H9 (cell line): ENCODE measurements around the gene AFG1L. TPM values are rescaled to one million over a fixed set of nuclear protein-coding genes. Genes with fewer than 3 reads are reported as not detected.

Source experiments
- DNase-seq: peaks from one replicate; pipeline ENCODE4 v3.0.0-alpha.2; 2017
- H2AFZ ChIP-seq: one replicate; pipeline ENCODE4 v1.6.1; 2013; ENCODE audit warnings: mild to moderate bottlenecking, low read length, control low read depth, moderate library complexity
- H2AK5ac ChIP-seq: 2 replicates; pipeline ENCODE4 v1.6.1; 2013; ENCODE audit warnings: low read length, control low read depth, mixed read lengths; ENCODE audit not compliant: insufficient read length
- H2BK120ac ChIP-seq: one replicate; pipeline ENCODE4 v1.6.1; 2013; ENCODE audit warnings: low read depth, mild to moderate bottlenecking, low read length, control low read depth, inconsistent platforms; ENCODE audit not compliant: poor library complexity, severe bottlenecking
- H2BK12ac ChIP-seq: 2 replicates; pipeline ENCODE4 v1.6.1; 2013; ENCODE audit warnings: low read length, control low read depth, mixed read lengths, low read depth; ENCODE audit not compliant: insufficient read length
- H2BK15ac ChIP-seq: 2 replicates; pipeline ENCODE4 v1.6.1; 2013; ENCODE audit warnings: low read depth, low read length, control low read depth
- H2BK20ac ChIP-seq: one replicate; pipeline ENCODE4 v1.6.1; 2013; ENCODE audit warnings: low read depth, mild to moderate bottlenecking, low read length, control low read depth, inconsistent platforms; ENCODE audit not compliant: poor library complexity, severe bottlenecking
- H2BK5ac ChIP-seq: 2 replicates; pipeline ENCODE4 v1.6.1; 2013; ENCODE audit warnings: low read length, control low read depth, mixed read lengths; ENCODE audit not compliant: insufficient read length
- H3K14ac ChIP-seq: 2 replicates; pipeline ENCODE4 v1.6.1; 2013; ENCODE audit warnings: low read length, control low read depth; ENCODE audit not compliant: insufficient read depth
- H3K18ac ChIP-seq: 2 replicates; pipeline ENCODE4 v1.6.1; 2013; ENCODE audit warnings: low read depth, mild to moderate bottlenecking, mixed read lengths, low read length, control low read depth; ENCODE audit not compliant: insufficient read length
- H3K23ac ChIP-seq: 2 replicates; pipeline ENCODE4 v1.6.1; 2013; ENCODE audit warnings: low read length, control low read depth, mixed read lengths, low read depth; ENCODE audit not compliant: insufficient read length
- H3K23me2 ChIP-seq: 2 replicates; pipeline ENCODE4 v1.6.1; 2013; ENCODE audit warnings: low read depth, mild to moderate bottlenecking, mixed read lengths, low read length, control low read depth; ENCODE audit not compliant: insufficient read length, poor library complexity, severe bottlenecking
- H3K27ac ChIP-seq: 2 replicates; pipeline ENCODE4 v1.5.1; 2013; ENCODE audit warnings: low read length, control low read depth, mixed read lengths, low read depth; ENCODE audit not compliant: insufficient read length
- H3K27me3 ChIP-seq: 2 replicates; pipeline ENCODE4 v1.6.1; 2013; ENCODE audit warnings: low read length, control low read depth, inconsistent platforms; ENCODE audit not compliant: insufficient read depth
- H3K4ac ChIP-seq: 2 replicates; pipeline ENCODE4 v1.6.1; 2013; ENCODE audit warnings: low read depth, mild to moderate bottlenecking, control low read depth, inconsistent platforms, low read length, moderate library complexity
- H3K4me1 ChIP-seq: 2 replicates; pipeline ENCODE4 v1.6.1; 2013; ENCODE audit warnings: low read length, control low read depth, inconsistent platforms; ENCODE audit not compliant: insufficient read depth
- H3K4me2 ChIP-seq: 2 replicates; pipeline ENCODE4 v1.6.1; 2013; ENCODE audit warnings: low read length, control low read depth, mixed read lengths; ENCODE audit not compliant: insufficient read length, insufficient read depth
- H3K56ac ChIP-seq: 2 replicates; pipeline ENCODE4 v1.6.1; 2013; ENCODE audit warnings: low read depth, mild to moderate bottlenecking, mixed read lengths, low read length, control low read depth; ENCODE audit not compliant: insufficient read length
- H3K79me1 ChIP-seq: 2 replicates; pipeline ENCODE4 v1.6.1; 2013; ENCODE audit warnings: low read depth, mild to moderate bottlenecking, moderate library complexity, low read length, control low read depth, inconsistent platforms; ENCODE audit not compliant: insufficient read depth, poor library complexity, severe bottlenecking
- H3K79me2 ChIP-seq: 2 replicates; pipeline ENCODE4 v1.6.1; 2013; ENCODE audit warnings: low read length, control low read depth, inconsistent platforms; ENCODE audit not compliant: insufficient read depth
- H3K9ac ChIP-seq: 2 replicates; pipeline ENCODE4 v1.6.1; 2013; ENCODE audit warnings: low read length, control low read depth, mixed read lengths; ENCODE audit not compliant: insufficient read length; ENCODE audit errors: extremely low read depth
- H3K9me3 ChIP-seq: one replicate; pipeline ENCODE4 v1.6.1; 2013; ENCODE audit warnings: low read depth, low read length, inconsistent platforms; ENCODE audit not compliant: control insufficient read depth
- H3T11ph ChIP-seq: one replicate; pipeline ENCODE4 v1.6.1; 2013; ENCODE audit warnings: mild to moderate bottlenecking, low read length, control low read depth, inconsistent platforms
- H4K20me1 ChIP-seq: one replicate; pipeline ENCODE4 v1.6.1; 2013; ENCODE audit not compliant: control insufficient read depth, insufficient read length, insufficient read depth
- H4K5ac ChIP-seq: 2 replicates; pipeline ENCODE4 v1.6.1; 2013; ENCODE audit warnings: low read depth, mild to moderate bottlenecking, mixed read lengths, low read length, control low read depth; ENCODE audit not compliant: insufficient read length
- H4K8ac ChIP-seq: replicated peaks from 2 replicates; pipeline ENCODE4 v1.6.1; 2013; ENCODE audit warnings: low read length, control low read depth, mixed read lengths, low read depth; ENCODE audit not compliant: insufficient read length
- H4K91ac ChIP-seq: 2 replicates; pipeline ENCODE4 v1.6.1; 2013; ENCODE audit warnings: low read depth, mild to moderate bottlenecking, moderate library complexity, mixed read lengths, low read length, control low read depth; ENCODE audit not compliant: insufficient read length
- H3K27ac Mint-ChIP-seq, 3 experiments: 2 replicates in 2 of 3; 3 replicates in 1 of 3; pipeline ENCODE4 v1.8.0; 2020 to 2021; ENCODE audit warnings: mixed read lengths in 3 of 3, mild to moderate bottlenecking in 1 of 3, moderate library complexity in 1 of 3
- H3K27me3 Mint-ChIP-seq: 2 replicates; pipeline ENCODE4 v1.8.0; 2021; ENCODE audit warnings: low read depth, mild to moderate bottlenecking, moderate library complexity, mixed read lengths
- H3K36me3 Mint-ChIP-seq, 3 experiments: 2 replicates in 2 of 3; 3 replicates in 1 of 3; pipeline ENCODE4 v1.8.0; 2020 to 2021; ENCODE audit warnings: low read depth in 3 of 3, mixed read lengths in 3 of 3; ENCODE audit not compliant: insufficient read depth in 1 of 3
- H3K4me1 Mint-ChIP-seq, 2 experiments: 2 replicates each; pipeline ENCODE4 v1.8.0; 2020; ENCODE audit warnings: mixed read lengths in 2 of 2
- H3K4me3 Mint-ChIP-seq, 2 experiments: 2 replicates in 1 of 2; 3 replicates in 1 of 2; pipeline ENCODE4 v1.8.0; 2020 to 2021; ENCODE audit warnings: mild to moderate bottlenecking in 2 of 2, mixed read lengths in 2 of 2, moderate library complexity in 1 of 2
- H3K9me3 Mint-ChIP-seq, 2 experiments: 2 replicates in 1 of 2; 3 replicates in 1 of 2; pipeline ENCODE4 v1.8.0; 2020; ENCODE audit warnings: mild to moderate bottlenecking in 2 of 2, mixed read lengths in 2 of 2, moderate library complexity in 1 of 2
- CTCF ChIP-seq: fragments of 200-600 bp; sonication (generic); conservative IDR thresholded peaks from 3 replicates; pipeline ENCODE4 v1.8.0; 2021; ENCODE audit warnings: antibody characterized with exemption, mild to moderate bottlenecking
- WGBS: extraction: QIAGEN DNeasy Blood & Tissue Kit; methylation state at CpG from one replicate; pipeline ENCODE4 v1.1.7; 2013; ENCODE audit warnings: missing lambda C conversion rate, low lambda C conversion rate, mixed read lengths; ENCODE audit not compliant: insufficient read length; ENCODE audit errors: extremely low coverage; 5-methylcytosine and 5-hydroxymethylcytosine counted together
- total RNA-seq: library from RNA; stranded (reverse); gene quantifications from 2 replicates; pipeline ENCODE4 v1.2.1, GENCODE V29; 2021

The AFG1L gene
- total RNA-seq, 1 experiment from 2014 or later, result 4.7 TPM

DNA sequence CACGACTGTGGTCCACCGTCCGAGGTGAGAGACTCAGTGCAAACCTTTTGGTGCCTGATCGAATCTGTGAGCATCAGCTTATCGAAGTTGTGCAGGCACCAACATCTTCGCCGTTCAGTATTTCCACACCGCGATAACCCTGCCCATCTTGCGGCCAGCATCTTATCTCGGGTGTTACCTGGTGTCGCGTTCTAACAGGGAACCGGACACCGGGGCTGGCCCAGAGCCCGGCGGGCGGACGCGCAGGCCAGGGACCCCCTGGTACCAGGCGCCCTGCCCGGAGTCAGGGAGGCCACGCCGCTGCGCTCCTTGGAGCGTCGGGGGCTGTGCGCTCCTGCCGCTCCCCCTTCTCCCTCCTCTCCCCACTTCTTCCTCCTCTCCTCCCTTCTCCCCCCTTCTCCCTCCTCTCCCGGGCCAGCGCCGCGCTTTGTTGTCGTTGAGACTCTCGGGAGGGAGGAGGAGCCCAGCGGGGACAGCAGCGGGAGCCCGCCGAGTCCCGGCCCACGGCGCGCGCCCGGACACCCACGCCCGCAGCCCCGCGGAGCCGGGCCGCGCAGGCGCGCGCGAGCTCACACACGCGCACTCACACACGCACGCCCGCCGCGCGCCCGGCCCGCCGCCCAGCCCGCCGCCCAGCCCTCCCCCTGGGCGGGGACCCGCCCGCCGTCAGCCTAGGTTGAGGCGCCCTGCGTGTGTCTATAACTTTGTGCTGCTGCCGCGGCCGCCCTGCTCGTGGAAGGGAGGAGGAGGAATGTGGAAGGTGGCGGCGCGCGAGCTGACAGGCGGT, 264.4 kb downstream of the AFG1L start:
- H3K79me1 ChIP-seq, result no peaks in the 10 kb centered on the region
- peak overlapping the region; percentile 67 for H3K9ac ChIP-seq
- no peak overlapping the region for H2BK20ac ChIP-seq
- no peak overlapping the region for H2AFZ ChIP-seq
- H3K79me2 ChIP-seq, result peaks cover 2% of the 10 kb centered on the region; the same call in 1 of the 2 replicates
- H3K27me3 ChIP-seq, result peaks cover 3% of the 10 kb centered on the region; the same call in 1 of the 2 replicates
- H3K4me1 Mint-ChIP-seq, result peaks cover 29 to 31% of the 10 kb centered on the region in 2 experiments
- no peak overlapping the region for H3K18ac ChIP-seq
- peak; percentile 69 for DNase-seq
- no peak overlapping the region for H4K91ac ChIP-seq
- no peak overlapping the region for H2BK12ac ChIP-seq
- peaks cover 0 to 2% of the 10 kb centered on the region in 2 experiments; a peak in 3 of 5 replicates for H3K9me3 Mint-ChIP-seq
- no peak overlapping the region for H3T11ph ChIP-seq
- no peak overlapping the region for H3K27ac ChIP-seq
- no peak for TF ChIP-seq CTCF
- no peak overlapping the region for H3K56ac ChIP-seq
- H3K23ac ChIP-seq, result no peak overlapping the region
- H3K23me2 ChIP-seq, result peaks cover 24% of the 10 kb centered on the region
- H3K9me3 ChIP-seq, result no peaks in the 10 kb centered on the region
- peaks cover 2% of the 10 kb centered on the region for H4K20me1 ChIP-seq
- H2BK5ac ChIP-seq, result no peak overlapping the region
- H3K14ac ChIP-seq, result peak overlapping the region; percentile 20; the same call in 1 of the 2 replicates
- peaks cover 0 to 3% (median 0%) of the 10 kb centered on the region in 3 experiments; a peak in 1 of 7 replicates for H3K36me3 Mint-ChIP-seq
- H3K27ac Mint-ChIP-seq, result peak overlapping the region; percentile 32 to 80 (median 68); a peak in 4 of 7 replicates
- no peak overlapping the region for H2BK15ac ChIP-seq
- no peak overlapping the region for H2AK5ac ChIP-seq
- no CpG with 5 or more reads among the region's 84 CpGs for WGBS
- H3K27me3 Mint-ChIP-seq, result peaks cover 57% of the 10 kb centered on the region
- no peak overlapping the region for H4K5ac ChIP-seq
- peak overlapping the region; percentile 80 to 91 for H3K4me3 Mint-ChIP-seq
- peak overlapping the region; percentile 92 for H3K4me2 ChIP-seq
- H3K4ac ChIP-seq, result no peak overlapping the region
- no peaks in the 10 kb centered on the region for H3K4me1 ChIP-seq
- H2BK120ac ChIP-seq, result no peak overlapping the region
- H4K8ac ChIP-seq, result no peak overlapping the region
